ENCODE data around the gene VCPKMT. TPM values are rescaled to one million over a fixed set of nuclear protein-coding genes. Genes with fewer than 3 reads are reported as not detected.

Gene VCPKMT
- polyA plus RNA-seq, 1 experiment: 7.7 TPM

DNA sequence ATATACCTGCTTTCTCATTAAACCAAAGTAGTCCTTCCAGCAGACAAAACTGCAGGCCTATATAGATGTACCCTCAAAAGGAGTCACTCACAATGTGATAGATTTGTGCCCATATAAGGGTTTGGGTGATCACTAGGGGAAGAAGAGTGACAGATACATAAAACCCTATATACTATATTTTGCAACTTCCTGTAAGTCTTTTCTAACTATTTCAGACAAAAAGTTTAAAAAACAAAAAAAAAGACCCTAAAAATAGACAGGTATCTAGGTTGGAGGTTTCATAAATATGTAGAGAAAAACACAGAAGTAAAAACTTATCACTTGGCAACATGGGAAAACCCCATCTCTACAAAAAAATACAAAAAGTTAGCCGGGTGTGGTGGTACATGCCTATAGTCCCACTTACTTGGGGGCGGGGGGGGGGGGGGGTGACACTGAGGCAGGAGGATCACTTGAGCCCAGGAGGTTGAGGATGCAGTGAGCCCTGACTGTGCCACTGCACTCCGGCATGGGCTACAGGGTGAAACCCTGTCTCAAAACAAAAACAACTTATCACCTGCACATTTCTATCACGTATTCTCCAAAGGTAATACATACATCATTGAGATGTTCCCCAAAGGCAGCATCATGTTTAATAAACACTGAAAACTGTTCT lies 2.9 kb downstream of the VCPKMT start:
- no peaks in the 10 kb centered on the region for H3K27me3 ChIP-seq (ENCODE audit: control insufficient read depth, insufficient read depth, low read length)
- no peak overlapping the region for H3K27ac ChIP-seq (ENCODE audit: low read depth, low read length)
- TF ChIP-seq CTCF (IDR thresholded peaks at IDR 0.05; ENCODE audit: low read depth, low read length): no peak
- H3K9me3 ChIP-seq (ENCODE audit: control insufficient read depth, insufficient read depth, low read length): no peaks in the 10 kb centered on the region
- POLR2A ChIA-PET: no interaction called here
- CTCF ChIA-PET: interaction anchor here (0.6 to 8.4 kb wide), 5 partner anchors 9 to 419 kb away, joined by 3 to 97 read pairs (median 5); partner anchors contain the start of genes MAP4K5 and NEMF
- H3K4me3 ChIP-seq (ENCODE audit: low read depth, low read length): no peak overlapping the region
- no peak for DNase-seq (ENCODE audit: low read depth, low spot score)

GRCh38 chr14:50110323-50111037 lies 5.9 kb downstream of the VCPKMT start:
- CTCF ChIA-PET: interaction anchor here (8.4 to 11.9 kb wide), 2 partner anchors 247 to 248 kb away, joined by 97 to 256 read pairs; no protein-coding TSS in a partner anchor
- POLR2A ChIA-PET: no interaction called here
- no peak for TF ChIP-seq CTCF (IDR thresholded peaks at IDR 0.05; ENCODE audit: low read depth, low read length)

GRCh38 chr14:50109342-50109741 lies 7.0 kb downstream of the VCPKMT start:
- ChIA-PET POLR2A (interaction anchor here (0.6 kb wide), 1 partner anchor 33 kb away, joined by 3 read pairs; no protein-coding TSS in a partner anchor), CTCF (interaction anchor here (0.6 to 11.9 kb wide), 4 partner anchors 131 to 256 kb away, joined by 3 to 256 read pairs (median 4); no protein-coding TSS in a partner anchor)
- no peak overlapping the region for H3K27ac ChIP-seq (ENCODE audit: low read depth, low read length)
- no peaks in the 10 kb centered on the region for H3K27me3 ChIP-seq (ENCODE audit: control insufficient read depth, insufficient read depth, low read length)
- peak; percentile 10 for DNase-seq (ENCODE audit: low read depth, low spot score)
- H3K9me3 ChIP-seq (ENCODE audit: control insufficient read depth, insufficient read depth, low read length): no peaks in the 10 kb centered on the region
- peak; percentile 52 for TF ChIP-seq CTCF (IDR thresholded peaks at IDR 0.05; ENCODE audit: low read depth, low read length)
- H3K4me3 ChIP-seq (ENCODE audit: low read depth, low read length): no peak overlapping the region

More at GRCh38 chr14:50110323-50111037, 5.9 kb downstream of the VCPKMT start:
- no peaks in the 10 kb centered on the region for H3K27me3 ChIP-seq (ENCODE audit: control insufficient read depth, insufficient read depth, low read length)
- DNase-seq (ENCODE audit: low read depth, low spot score): no peak
- H3K4me3 ChIP-seq (ENCODE audit: low read depth, low read length): no peak overlapping the region
- H3K9me3 ChIP-seq (ENCODE audit: control insufficient read depth, insufficient read depth, low read length): no peaks in the 10 kb centered on the region
- no peak overlapping the region for H3K27ac ChIP-seq (ENCODE audit: low read depth, low read length)

DNA sequence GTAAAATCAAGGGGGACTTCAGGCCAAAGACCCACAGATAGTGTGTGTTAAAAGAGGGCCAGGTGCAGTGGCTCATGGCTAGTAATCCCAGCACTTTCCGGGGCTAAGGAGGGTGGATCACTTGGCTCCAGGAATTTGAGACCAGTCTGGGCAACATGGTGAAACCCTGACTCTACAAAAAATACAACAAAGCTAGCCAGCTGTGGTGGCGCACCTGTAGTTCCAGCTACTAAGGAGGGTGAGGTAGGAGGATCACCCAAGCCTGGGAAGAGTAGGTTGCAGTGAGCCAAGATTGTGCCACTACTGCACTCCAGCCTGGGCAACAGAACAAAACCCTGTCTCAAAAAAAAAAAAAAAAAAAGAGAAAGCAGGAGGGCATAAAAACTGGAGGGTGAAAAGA lies 8.5 kb downstream of the VCPKMT start:
- DNase-seq (ENCODE audit: low read depth, low spot score): no peak

More for the DNA sequence above, 8.5 kb downstream of the VCPKMT start:
- H3K9me3 ChIP-seq (ENCODE audit: control insufficient read depth, insufficient read depth, low read length): no peaks in the 10 kb centered on the region
- ChIA-PET CTCF (interaction anchor here (1.2 to 11.9 kb wide), 3 partner anchors 216 to 254 kb away, joined by 3 to 256 read pairs (median 41); partner anchors contain the start of gene NEMF), POLR2A (interaction anchor here (1.4 kb wide), 1 partner anchor 245 kb away, joined by 5 read pairs; no protein-coding TSS in a partner anchor)
- no peak overlapping the region for H3K4me3 ChIP-seq (ENCODE audit: low read depth, low read length)
- TF ChIP-seq CTCF (IDR thresholded peaks at IDR 0.05; ENCODE audit: low read depth, low read length): no peak
- H3K27ac ChIP-seq (ENCODE audit: low read depth, low read length): no peak overlapping the region
- H3K27me3 ChIP-seq (ENCODE audit: control insufficient read depth, insufficient read depth, low read length): no peaks in the 10 kb centered on the region
